ENCODE measurements around the gene SLFN12L. TPM values are rescaled to one million over a fixed set of nuclear protein-coding genes. Genes with fewer than 3 reads are reported as not detected.
A peak's percentile ranks its signal among the peaks of the same experiment; 100 is the strongest.

The SLFN12L gene
- total RNA-seq (2014; rRNA removed; shearing (Covaris generic); ENCODE audit: low replicate concordance): not detected in 2 replicates

GRCh38 chr17:35537601-35538141 lies at the start of gene SLFN12L:
TSS of gene SLFN12L (minus strand) at chr17:35537678. CDS start at chr17:35522364, 15,314 bp downstream.
- H3K4me2 ChIP-seq (ENCODE audit: low read depth, low read length, poor library complexity, severe bottlenecking): no peak within 1 kb of the TSS
- no peak within 1 kb of the TSS for H3K27ac ChIP-seq (ENCODE audit: low read length)
- H3K36me3 ChIP-seq (ENCODE audit: insufficient read depth, low read length): no peaks in the 10 kb centered on the region
- no peaks in the 10 kb centered on the region for H4K20me1 ChIP-seq (ENCODE audit: insufficient read depth, low read depth, low read length)
- H3K9me2 ChIP-seq (replicated peaks; ENCODE audit: insufficient read depth, low read length): no peaks in the 10 kb centered on the region
- no peak within 1 kb of the TSS for H3K4me3 ChIP-seq (ENCODE audit: low read length)
- H3K27me3 ChIP-seq (ENCODE audit: low read length): no peaks in the 10 kb centered on the region
- H2AFZ ChIP-seq (ENCODE audit: low read length): no peak within 1 kb of the TSS
- H3K9ac ChIP-seq (ENCODE audit: low read length): no peak within 1 kb of the TSS
- DNase-seq: no peak
- H3K4me1 ChIP-seq (ENCODE audit: low read length): peaks cover 9% of the 10 kb centered on the region
- no peaks in the 10 kb centered on the region for H3K79me2 ChIP-seq (ENCODE audit: low read length)
- H3K9me3 ChIP-seq (ENCODE audit: low read length): no peaks in the 10 kb centered on the region

- H3K9me2 ChIP-seq (replicated peaks; ENCODE audit: insufficient read depth, low read length): no peaks in the 10 kb centered on the region
- H3K4me3 ChIP-seq (ENCODE audit: low read length): peak overlapping the region; percentile 85
- peak overlapping the region; percentile 71 for H3K27ac ChIP-seq (ENCODE audit: low read length)
- H3K79me2 ChIP-seq (ENCODE audit: low read length): peaks cover 43% of the 10 kb centered on the region
- no peaks in the 10 kb centered on the region for H4K20me1 ChIP-seq (ENCODE audit: insufficient read depth, low read depth, low read length)
- peak overlapping the region; percentile 63; the same call in 1 of the 2 replicates for H2AFZ ChIP-seq (ENCODE audit: low read length)
- no peaks in the 10 kb centered on the region for H3K9me3 ChIP-seq (ENCODE audit: low read length)
- no peaks in the 10 kb centered on the region; the same call in 1 of the 2 replicates for H3K36me3 ChIP-seq (ENCODE audit: insufficient read depth, low read length)
- peak overlapping the region; percentile 90 for H3K4me2 ChIP-seq (ENCODE audit: low read depth, low read length, poor library complexity, severe bottlenecking)
- peak overlapping the region; percentile 81 for H3K9ac ChIP-seq (ENCODE audit: low read length)
- peaks cover 24% of the 10 kb centered on the region for H3K4me1 ChIP-seq (ENCODE audit: low read length)
- no peaks in the 10 kb centered on the region for H3K27me3 ChIP-seq (ENCODE audit: low read length)
- no peak for DNase-seq
These were observed 49.1 kb upstream of the SLFN12L start for GRCh38 chr17:35586569-35587073.

GRCh38 chr17:35584061-35584460 lies 46.6 kb upstream of the SLFN12L start:
- Histone ChIP-seq H2AFZ (ENCODE audit: low read length) (0 out of 2 replicates have a peak overlapping the region, but pooled peaks have one; percentile 15), H3K4me3 (ENCODE audit: low read length) (no peak overlapping the region), H3K79me2 (ENCODE audit: low read length) (peaks cover 21% of the 10 kb centered on the region), H3K9ac (ENCODE audit: low read length) (no peak overlapping the region), H3K4me1 (ENCODE audit: low read length) (peaks cover 25% of the 10 kb centered on the region), H3K9me2 (replicated peaks; ENCODE audit: insufficient read depth, low read length) (no peaks in the 10 kb centered on the region), H3K27me3 (ENCODE audit: low read length) (no peaks in the 10 kb centered on the region), H3K9me3 (ENCODE audit: low read length) (no peaks in the 10 kb centered on the region), H4K20me1 (ENCODE audit: insufficient read depth, low read depth, low read length) (no peaks in the 10 kb centered on the region), H3K36me3 (ENCODE audit: insufficient read depth, low read length) (no peaks in the 10 kb centered on the region), H3K4me2 (ENCODE audit: low read depth, low read length, poor library complexity, severe bottlenecking) (no peak overlapping the region), H3K27ac (ENCODE audit: low read length) (no peak overlapping the region)
- no peak for DNase-seq

- Histone ChIP-seq H4K20me1 (ENCODE audit: insufficient read depth, low read depth, low read length) (no peaks in the 10 kb centered on the region), H3K4me3 (ENCODE audit: low read length) (peak overlapping the region; percentile 86), H3K27me3 (ENCODE audit: low read length) (no peaks in the 10 kb centered on the region), H3K4me1 (ENCODE audit: low read length) (peaks cover 28% of the 10 kb centered on the region), H3K4me2 (ENCODE audit: low read depth, low read length, poor library complexity, severe bottlenecking) (peak overlapping the region; percentile 97), H2AFZ (ENCODE audit: low read length) (peak overlapping the region; percentile 40; the same call in 1 of the 2 replicates), H3K9me3 (ENCODE audit: low read length) (no peaks in the 10 kb centered on the region), H3K36me3 (ENCODE audit: insufficient read depth, low read length) (peaks cover 18% of the 10 kb centered on the region; the same call in 1 of the 2 replicates), H3K9me2 (replicated peaks; ENCODE audit: insufficient read depth, low read length) (no peaks in the 10 kb centered on the region), H3K79me2 (ENCODE audit: low read length) (peaks cover 21% of the 10 kb centered on the region), H3K9ac (ENCODE audit: low read length) (peak overlapping the region; percentile 90), H3K27ac (ENCODE audit: low read length) (peak overlapping the region; percentile 72)
- peak; percentile 64 for DNase-seq
These were observed 41.5 kb upstream of the SLFN12L start for GRCh38 chr17:35578929-35579432.

- Histone ChIP-seq H3K27me3 (ENCODE audit: low read length) (no peaks in the 10 kb centered on the region), H3K79me2 (ENCODE audit: low read length) (peaks cover 21% of the 10 kb centered on the region), H4K20me1 (ENCODE audit: insufficient read depth, low read depth, low read length) (no peaks in the 10 kb centered on the region), H2AFZ (ENCODE audit: low read length) (peak within 1 kb of the TSS; percentile 40; the same call in 1 of the 2 replicates), H3K9ac (ENCODE audit: low read length) (peak within 1 kb of the TSS; percentile 90), H3K36me3 (ENCODE audit: insufficient read depth, low read length) (peaks cover 18% of the 10 kb centered on the region; the same call in 1 of the 2 replicates), H3K4me3 (ENCODE audit: low read length) (peak within 1 kb of the TSS; percentile 86), H3K27ac (ENCODE audit: low read length) (peak within 1 kb of the TSS; percentile 72), H3K9me3 (ENCODE audit: low read length) (no peaks in the 10 kb centered on the region), H3K9me2 (replicated peaks; ENCODE audit: insufficient read depth, low read length) (no peaks in the 10 kb centered on the region), H3K4me1 (ENCODE audit: low read length) (peaks cover 28% of the 10 kb centered on the region), H3K4me2 (ENCODE audit: low read depth, low read length, poor library complexity, severe bottlenecking) (peak within 1 kb of the TSS; percentile 97)
- DNase-seq: peak; percentile 98
These were observed 40.9 kb upstream of the SLFN12L start, which contains the start of gene PEX12 for GRCh38 chr17:35578197-35578928. TSS of gene PEX12 (minus strand) at chr17:35578571. CDS start at chr17:35578021, 550 bp downstream.

- H3K79me2 ChIP-seq (ENCODE audit: low read length): peaks cover 21% of the 10 kb centered on the region
- H3K27me3 ChIP-seq (ENCODE audit: low read length): no peaks in the 10 kb centered on the region
- peak overlapping the region; percentile 45; the same call in 1 of the 2 replicates for H3K27ac ChIP-seq (ENCODE audit: low read length)
- H3K4me3 ChIP-seq (ENCODE audit: low read length): peak overlapping the region; percentile 86
- no peaks in the 10 kb centered on the region for H3K9me3 ChIP-seq (ENCODE audit: low read length)
- peak overlapping the region; percentile 97 for H3K4me2 ChIP-seq (ENCODE audit: low read depth, low read length, poor library complexity, severe bottlenecking)
- H2AFZ ChIP-seq (ENCODE audit: low read length): peak overlapping the region; percentile 11; the same call in 1 of the 2 replicates
- H3K9ac ChIP-seq (ENCODE audit: low read length): peak overlapping the region; percentile 90
- peaks cover 28% of the 10 kb centered on the region for H3K4me1 ChIP-seq (ENCODE audit: low read length)
- peak; percentile 58 for DNase-seq
- H3K9me2 ChIP-seq (replicated peaks; ENCODE audit: insufficient read depth, low read length): no peaks in the 10 kb centered on the region
- H3K36me3 ChIP-seq (ENCODE audit: insufficient read depth, low read length): peaks cover 18% of the 10 kb centered on the region; the same call in 1 of the 2 replicates
- no peaks in the 10 kb centered on the region for H4K20me1 ChIP-seq (ENCODE audit: insufficient read depth, low read depth, low read length)
These were observed 40.3 kb upstream of the SLFN12L start for GRCh38 chr17:35577830-35578196.

- Histone ChIP-seq H3K27ac (ENCODE audit: low read length) (no peak overlapping the region), H3K4me2 (ENCODE audit: low read depth, low read length, poor library complexity, severe bottlenecking) (peak overlapping the region; percentile 97), H3K9me2 (replicated peaks; ENCODE audit: insufficient read depth, low read length) (no peaks in the 10 kb centered on the region), H3K4me1 (ENCODE audit: low read length) (peaks cover 28% of the 10 kb centered on the region), H3K9ac (ENCODE audit: low read length) (no peak overlapping the region), H3K79me2 (ENCODE audit: low read length) (peaks cover 34% of the 10 kb centered on the region), H4K20me1 (ENCODE audit: insufficient read depth, low read depth, low read length) (no peaks in the 10 kb centered on the region), H3K9me3 (ENCODE audit: low read length) (no peaks in the 10 kb centered on the region), H3K4me3 (ENCODE audit: low read length) (no peak overlapping the region), H2AFZ (ENCODE audit: low read length) (no peak overlapping the region), H3K36me3 (ENCODE audit: insufficient read depth, low read length) (peaks cover 18% of the 10 kb centered on the region; the same call in 1 of the 2 replicates), H3K27me3 (ENCODE audit: low read length) (no peaks in the 10 kb centered on the region)
- no peak for DNase-seq
These were observed 38.3 kb upstream of the SLFN12L start for GRCh38 chr17:35575759-35576158.

GRCh38 chr17:35569405-35569804 lies 31.9 kb upstream of the SLFN12L start:
- H3K27me3 ChIP-seq (ENCODE audit: low read length): no peaks in the 10 kb centered on the region
- peak overlapping the region; percentile 98 for H3K4me3 ChIP-seq (ENCODE audit: low read length)
- H3K36me3 ChIP-seq (ENCODE audit: insufficient read depth, low read length): no peaks in the 10 kb centered on the region
- H3K27ac ChIP-seq (ENCODE audit: low read length): no peak overlapping the region
- no peaks in the 10 kb centered on the region for H3K9me3 ChIP-seq (ENCODE audit: low read length)
- H3K9ac ChIP-seq (ENCODE audit: low read length): peak overlapping the region; percentile 95
- DNase-seq: no peak
- no peaks in the 10 kb centered on the region for H3K9me2 ChIP-seq (replicated peaks; ENCODE audit: insufficient read depth, low read length)
- 0 out of 2 replicates have a peak, but pooled peaks cover 3% of the 10 kb centered on the region for H4K20me1 ChIP-seq (ENCODE audit: insufficient read depth, low read depth, low read length)
- H2AFZ ChIP-seq (ENCODE audit: low read length): no peak overlapping the region
- H3K4me1 ChIP-seq (ENCODE audit: low read length): peaks cover 24% of the 10 kb centered on the region
- H3K4me2 ChIP-seq (ENCODE audit: low read depth, low read length, poor library complexity, severe bottlenecking): peak overlapping the region; percentile 87
- H3K79me2 ChIP-seq (ENCODE audit: low read length): peaks cover 41% of the 10 kb centered on the region
